Activated CD4-positive, CD25-positive, alpha-beta regulatory T cell (primary cell): Measurements from ENCODE around the gene SSTR3.

ENCODE experiments used
- DNase-seq, 4 experiments: peaks; one replicate each; lab custom pipeline; 2025; lab: John Stamatoyannopoulos, UW

Gene SSTR3

DNA sequence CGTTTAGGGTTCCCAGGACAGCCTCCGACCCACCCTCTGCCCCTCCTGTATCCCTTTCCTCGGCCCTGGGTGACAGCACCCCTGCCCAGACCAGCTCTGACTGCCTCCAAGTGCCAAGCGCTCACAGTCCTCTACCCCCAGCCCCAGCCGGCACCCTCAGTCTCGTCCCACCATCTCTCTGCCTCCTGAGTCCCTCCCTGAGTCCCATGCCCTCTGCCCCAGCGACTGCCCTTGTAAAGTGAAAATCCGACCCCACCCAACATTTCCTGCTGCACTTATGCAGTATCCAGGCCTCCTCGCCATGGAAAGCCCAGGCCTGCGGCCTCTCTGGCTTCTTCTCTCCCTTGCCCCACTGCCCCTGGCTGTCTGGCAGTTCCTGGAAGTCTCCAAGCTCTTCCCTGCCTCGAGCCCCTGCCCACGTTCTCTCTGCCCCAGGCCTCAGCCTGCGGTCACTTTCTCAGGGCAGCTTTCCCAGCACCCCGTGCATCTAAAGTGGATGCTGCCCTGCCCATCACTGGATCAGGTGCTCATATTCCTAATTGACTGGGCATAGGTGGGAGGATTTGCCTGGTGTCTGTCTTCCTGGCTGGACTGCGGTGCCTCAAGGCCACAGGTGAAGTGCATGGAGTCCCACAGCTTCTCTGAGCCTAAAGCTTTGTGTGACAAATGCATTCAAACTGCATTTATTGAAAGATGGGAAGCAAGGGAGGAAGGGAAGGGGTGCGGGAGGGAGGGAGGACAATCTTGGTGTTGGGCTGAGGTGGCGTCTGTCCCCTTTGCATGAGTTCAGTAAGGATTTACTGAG lies 44.9 kb downstream of the SSTR3 start:
- no peak for DNase-seq

DNA sequence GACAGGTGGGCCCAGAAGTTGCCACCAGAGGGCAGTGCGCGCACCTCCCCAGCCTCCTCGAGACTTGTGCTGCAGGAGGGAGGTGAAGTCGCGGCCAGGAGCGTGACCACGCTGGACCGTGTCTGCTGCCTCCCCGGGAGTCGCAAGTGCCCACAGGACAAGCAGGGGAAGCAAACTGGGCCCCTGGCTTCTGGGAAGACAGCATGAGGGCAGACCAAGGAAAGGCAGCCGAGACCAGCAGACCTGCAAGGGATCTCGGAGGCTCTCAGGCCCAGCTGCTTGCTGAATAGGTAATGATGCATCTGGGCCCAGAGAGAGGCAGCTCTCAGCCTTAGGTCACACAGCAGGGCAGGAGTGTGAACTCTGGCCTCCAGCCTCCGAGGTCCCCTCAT lies 45.6 kb downstream of the SSTR3 start:
- peak; percentile 68 to 79 (median 74) for DNase-seq

DNA sequence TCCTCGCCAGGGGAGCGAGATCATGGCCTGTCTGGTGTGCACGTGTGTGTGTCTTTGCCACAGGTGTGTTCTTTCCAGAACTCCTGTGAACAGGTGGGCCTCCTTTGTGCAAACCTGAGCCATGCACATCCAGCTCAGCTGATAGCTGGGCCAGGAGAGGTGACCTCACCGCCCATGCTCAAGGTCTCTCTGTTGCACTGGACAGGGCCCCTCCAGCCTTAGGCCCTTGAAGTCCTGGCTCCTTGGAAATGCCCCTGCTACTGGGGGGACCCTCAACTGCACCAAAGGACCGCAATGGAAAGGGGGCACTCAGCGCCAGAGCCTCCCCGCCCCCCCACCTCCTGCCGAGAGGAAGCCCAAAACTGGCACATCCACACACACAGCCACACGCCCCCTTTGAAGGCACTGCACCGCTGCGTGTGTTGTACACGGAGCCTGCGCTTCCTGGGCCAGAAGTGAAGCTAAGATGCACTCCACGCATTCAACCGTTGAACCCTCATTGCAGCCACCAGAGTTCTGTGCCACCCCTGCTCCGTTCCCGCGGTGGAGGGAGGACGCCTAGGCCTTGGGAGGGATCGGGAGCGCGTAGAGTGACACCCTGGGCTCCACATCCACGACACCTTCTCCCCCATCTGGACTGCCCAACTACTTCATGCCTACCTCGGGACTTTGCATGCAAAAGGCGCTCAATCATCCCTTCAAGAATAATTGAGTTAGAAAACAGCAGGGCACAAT lies 46.2 kb downstream of the SSTR3 start:
- no peak for DNase-seq

DNA sequence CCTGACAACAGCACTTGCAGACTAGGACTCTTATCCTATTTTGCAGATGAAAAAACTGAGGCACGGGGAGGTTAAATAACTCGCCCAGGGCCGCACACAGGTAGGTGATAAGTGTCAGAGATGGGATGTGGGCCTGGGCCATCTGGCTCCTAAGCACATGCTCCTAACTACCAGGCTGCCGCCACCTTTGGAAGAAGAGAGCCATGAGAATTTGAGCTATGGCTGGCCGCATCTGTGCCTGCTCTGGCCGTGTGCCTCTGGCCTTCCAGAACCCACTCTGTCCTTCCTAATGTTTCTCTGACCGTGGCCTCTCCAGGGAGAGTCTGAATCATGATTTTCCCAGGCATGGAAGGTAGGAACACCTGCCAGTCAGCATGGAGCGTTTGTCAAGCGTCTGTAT lies 47.2 kb downstream of the SSTR3 start:
- no peak for DNase-seq

DNA sequence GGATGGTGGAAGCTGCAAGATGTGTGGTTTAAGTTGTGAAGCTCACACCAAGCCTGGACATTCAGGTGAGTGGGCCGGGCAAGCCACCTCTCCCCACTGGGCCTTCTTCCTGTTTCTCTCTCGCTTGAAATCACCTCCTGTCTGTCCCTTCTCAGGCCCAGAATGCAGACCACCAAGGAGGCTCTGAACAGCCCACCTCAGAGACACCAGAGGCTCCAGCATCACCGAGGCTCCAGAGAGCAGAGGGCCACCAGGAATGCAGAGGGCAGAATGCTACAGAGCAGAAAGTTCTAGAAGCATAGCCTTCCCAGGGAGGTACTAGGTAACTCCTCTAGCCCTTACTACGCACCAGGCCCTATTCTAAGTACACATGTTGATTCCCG lies 47.8 kb downstream of the SSTR3 start:
- no peak for DNase-seq

DNA sequence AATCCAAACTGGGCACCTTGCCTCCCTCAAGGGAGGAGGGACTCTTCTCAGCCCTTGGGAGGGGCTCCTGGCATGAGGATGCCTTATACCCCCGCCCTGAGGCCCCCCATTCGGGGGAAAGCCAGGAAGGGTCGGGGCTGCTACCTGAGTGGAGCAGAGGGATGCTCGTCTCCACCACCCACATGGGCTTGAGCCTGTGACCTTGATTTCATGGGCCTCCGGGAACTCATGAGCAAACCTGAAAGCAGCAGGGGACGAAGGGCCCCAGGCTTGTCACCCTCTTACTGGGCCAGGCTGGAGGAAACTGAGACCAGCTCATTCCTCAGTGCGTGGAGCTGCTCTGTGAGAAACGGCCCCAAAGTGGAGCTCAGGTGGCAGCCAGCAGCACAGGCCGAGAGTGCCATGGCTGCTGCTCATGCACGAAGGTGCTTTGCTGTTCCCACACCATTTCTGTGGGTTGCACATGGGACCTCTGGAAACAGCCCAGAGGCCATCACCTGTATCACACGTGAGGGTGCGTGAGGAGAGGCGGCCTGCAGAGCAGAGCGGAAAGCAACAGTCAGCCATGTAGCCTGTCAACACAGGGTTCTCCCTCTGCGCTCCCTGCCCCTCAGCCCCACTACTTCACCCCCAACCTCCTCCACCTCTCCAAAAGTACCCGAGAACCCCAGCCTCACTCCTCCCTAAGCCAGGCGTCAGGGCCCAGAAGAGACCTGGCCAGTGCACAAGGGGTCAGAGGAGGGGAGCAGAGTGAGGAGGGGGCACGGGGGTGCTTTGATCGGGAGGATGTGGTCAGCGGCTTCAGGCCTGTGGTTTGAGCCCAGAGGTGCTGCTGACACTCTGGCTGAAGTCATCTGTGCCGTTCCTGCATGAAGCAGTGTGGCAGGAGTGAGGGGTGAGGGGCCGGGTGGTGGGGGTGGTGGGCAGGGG lies 48.4 kb downstream of the SSTR3 start:
- DNase-seq, result peak in 2 of 4 experiments; percentile 36 to 42

DNA sequence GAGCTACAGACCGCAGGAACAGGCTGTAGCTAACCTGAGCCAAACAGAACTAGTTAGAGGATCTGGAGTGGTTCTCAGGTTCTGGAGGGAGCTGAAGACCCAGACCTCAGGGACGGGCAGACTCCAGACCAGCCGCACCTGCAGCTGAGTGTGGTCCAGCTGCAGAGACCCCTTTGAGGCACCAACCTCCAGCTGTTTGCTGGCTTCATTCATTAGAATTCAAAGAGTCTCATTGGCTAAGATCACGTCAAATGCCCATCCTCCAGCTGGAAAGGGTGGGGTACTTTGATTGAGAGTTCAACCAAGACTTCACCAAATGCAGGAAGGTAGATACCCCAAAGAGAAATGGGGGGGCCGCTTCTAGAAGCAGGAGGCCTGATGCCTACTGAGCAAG lies 49.2 kb downstream of the SSTR3 start:
- no peak for DNase-seq

DNA sequence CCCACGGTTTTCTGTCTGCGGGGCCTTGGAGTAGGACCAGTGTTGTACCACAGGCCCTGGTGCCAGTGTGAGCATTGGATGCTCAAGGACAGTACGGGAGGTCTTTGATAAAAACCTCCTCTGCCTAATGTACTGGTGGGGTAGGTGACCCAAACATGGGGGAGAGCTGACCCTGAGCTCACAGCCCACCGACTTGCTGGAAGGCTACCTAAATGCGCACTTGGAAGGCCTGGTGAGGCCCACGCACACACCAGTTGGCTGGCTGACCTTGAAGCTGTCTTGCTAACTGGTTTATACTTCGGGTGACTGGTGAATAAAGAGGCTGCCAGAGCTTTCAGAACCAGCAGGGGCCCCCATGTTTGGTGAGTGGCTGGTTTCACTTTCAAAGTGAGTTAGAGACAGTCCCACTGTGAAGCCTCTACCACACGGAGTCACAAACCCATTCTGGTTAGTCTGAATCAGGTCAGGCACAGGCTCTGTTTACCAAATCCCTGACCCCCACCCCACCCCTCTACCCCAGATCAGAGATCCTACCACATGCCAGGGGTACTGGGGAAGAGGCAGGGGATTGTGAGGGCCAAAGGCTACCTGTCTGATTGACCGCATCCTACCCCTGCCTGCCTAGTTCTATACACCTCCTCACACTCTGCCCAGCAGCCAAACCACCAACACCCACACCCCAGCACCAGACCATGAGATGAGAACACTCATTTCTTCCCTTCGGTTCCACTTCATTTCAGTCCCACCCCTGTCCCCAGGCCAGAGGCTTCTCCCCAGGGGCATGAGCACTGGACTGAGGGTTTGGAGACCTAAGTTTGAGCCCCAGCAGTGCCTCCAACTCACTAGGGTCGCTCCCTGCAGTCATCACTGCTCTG lies 49.8 kb downstream of the SSTR3 start:
- peak; percentile 35 to 60 (median 52) for DNase-seq

DNA sequence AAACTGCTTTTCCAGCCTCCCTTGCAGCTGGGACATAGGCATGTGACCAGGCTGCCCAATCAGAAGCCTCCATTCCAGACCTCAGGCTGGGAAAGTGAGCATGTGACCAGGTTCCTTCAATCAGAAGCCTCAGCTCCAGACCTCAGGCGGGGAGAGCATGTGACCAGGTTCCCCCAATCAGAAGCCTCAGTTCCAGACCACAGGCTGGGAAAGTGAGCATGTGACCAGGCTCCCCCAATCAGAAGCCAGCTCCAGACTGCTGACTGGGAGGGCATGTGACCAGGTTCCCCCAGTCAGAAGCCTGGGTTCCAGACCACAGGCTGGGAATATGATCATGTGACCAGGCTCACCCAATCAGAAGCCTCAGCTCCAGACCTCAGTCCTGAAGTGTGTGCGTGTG lies 50.8 kb downstream of the SSTR3 start:
- DNase-seq, result no peak

DNA sequence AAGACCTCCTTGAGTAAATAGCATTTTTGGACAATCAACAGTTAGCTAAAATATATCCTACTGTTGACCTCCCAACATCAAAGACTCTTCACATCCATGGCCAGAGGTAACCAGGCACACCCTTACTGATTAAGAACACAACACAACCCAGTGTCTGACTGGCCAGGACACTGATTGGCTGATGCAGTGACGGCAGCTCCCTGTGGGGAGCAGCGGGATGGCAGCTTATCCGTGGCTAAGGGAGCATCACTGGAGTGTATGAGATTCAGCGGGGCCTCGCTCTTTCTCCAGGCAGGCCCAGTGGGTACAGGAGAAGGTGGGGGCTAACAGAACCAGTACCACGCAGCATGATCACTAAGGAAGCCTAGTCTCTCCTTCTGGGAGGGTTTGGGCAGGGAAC lies 52.2 kb downstream of the SSTR3 start:
- no peak for DNase-seq

DNA sequence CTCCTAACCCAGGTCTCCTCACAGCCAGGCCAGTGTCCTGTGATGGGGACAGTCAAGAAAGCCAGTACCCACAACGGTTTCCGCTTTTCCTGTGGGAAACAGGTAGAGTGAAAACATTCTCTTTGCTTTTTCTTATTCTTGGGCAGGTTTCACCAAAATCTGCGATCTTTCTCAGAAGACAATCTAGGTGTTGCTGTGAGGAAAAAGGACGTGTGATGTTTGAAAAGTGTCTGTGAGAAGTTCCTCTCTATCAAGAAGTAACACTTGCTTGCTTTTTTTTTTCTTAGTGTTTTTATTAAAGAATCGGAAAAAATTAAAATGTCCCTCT lies 53.4 kb downstream of the SSTR3 start:
- DNase-seq, result no peak

DNA sequence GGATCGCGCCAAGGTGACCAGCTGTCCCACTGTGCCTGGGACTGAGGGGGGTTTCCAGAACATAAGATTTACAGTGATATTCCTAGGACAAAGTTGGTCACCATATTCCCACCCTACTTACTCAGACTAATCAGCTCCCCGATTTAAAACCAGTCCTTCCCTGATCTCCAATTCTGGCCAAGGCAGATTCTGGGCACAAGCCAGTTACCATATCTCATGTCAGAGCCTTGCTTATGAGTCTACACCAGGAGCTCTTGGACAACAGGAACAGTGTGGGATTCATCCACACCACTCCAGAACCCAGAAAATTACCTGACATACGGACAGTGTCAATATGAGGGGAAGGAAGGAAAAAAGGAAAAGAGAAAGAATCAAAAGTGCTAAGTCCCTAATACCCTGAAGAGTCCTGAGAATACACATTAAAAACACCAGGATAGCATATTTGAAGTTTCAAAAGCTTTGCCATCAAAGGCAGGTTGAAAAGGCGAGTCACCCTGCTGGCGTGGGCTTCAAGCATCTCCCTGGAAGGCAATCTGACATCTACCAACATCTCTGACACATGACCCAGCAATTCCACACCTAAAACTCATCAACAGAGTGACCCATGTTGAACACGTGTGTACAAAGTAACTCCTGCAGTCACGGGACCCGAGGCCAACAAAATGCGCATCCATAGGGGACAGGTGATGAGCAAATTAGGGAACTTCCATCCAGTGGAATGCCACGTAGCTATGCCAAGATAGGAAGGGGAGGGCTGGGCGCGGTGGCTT lies 54.6 kb downstream of the SSTR3 start:
- DNase-seq, result no peak

DNA sequence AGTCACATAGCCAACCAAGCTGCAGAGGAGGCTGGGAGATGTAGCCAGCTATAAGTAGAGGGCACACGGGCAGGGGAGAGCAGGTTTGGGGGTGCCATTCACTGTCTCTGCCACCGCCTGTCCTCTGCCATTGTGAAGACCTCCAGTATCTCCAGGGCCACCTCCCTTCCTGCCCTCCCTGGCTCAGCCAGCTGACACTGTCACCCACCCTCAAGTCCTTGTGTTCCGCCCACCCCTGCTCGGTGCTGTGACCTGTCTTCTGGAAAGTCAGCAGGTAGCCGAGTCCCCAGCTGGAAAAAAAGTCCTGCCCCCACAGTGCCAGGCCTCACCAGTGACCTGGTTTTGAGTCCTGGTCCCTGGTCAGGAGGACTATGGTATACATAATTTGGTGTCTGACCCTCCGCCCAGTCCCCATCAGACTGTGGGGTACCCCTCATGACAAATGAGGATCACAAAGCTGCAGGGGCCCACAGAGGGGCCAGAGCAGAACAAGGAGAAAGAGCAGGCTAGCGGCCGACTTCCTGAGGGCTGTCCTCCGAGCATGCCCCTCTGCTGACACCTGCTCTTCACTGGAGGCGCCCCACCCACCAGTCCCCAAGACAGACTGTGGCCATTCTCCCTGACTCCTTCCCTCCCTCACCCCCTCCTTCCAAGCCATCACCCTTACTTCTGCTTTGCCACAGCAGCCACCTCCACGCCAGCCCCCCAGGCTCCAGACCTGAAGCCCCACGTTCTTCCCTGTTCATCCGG lies 55.4 kb downstream of the SSTR3 start:
- no peak for DNase-seq

DNA sequence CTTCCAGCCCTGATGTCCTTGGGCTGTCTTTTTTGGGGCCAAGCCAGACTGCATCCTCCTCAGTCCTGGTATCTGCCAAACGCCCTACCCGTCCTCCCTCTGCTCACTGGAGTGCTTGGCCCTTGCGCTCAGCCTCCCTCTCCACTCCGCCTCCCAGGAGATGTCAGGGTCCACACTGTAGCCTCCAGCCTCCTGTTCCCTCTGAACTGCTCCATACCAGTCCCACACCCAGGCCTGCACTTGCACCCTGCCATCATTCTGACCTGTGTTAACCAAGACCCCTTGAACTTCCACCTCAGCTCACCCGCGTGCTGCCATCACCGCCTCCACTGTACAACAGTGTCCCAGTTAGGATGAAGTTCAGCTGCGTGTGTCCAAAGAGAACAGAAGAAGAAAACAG lies 56.3 kb downstream of the SSTR3 start:
- no peak for DNase-seq

DNA sequence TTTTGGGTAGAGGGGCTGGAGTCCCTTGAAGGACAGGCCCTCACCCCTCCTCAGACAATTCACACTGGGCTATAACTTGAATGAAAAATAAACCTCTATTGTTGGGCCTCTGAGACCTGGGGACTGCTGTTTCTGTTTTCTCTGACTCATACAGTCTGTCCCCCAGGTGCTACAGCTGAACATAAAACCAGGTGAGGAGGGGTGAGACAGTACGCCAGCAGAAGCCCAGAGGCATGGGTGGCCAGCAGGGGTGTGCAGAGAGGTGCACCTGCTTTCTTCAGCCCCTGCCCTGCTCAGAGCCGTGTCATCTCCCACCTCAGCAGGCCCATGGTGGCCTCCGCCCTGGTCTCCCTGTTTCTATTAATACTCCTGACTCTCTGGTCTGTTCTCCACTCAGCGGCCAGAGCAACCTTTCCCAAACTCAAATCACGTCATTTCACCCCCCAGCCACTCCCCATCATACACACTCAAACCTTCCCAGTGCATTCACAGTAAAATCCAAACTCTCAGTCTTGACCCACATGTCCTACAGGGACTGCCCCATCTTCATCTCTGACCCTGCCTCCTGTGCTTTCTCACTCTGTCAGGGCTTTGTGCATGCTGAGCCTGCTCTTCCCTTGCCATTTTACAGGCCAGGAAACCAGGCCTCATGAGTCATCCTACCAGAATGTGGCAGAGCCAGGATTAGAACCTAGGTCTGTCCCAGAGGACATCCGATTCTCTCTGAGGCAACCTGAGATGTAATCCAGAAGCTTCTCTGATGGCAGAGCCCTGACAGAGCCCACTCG lies 57.2 kb downstream of the SSTR3 start:
- DNase-seq, result no peak
